Right atrium auricular region (tissue), 2 donors: ENCODE results near the gene CHST5. TPM values are rescaled to one million over a fixed set of nuclear protein-coding genes. Genes with fewer than 3 reads are reported as not detected.

Experiments
- DNase-seq: peaks from one replicate; pipeline ENCODE4 v3.0.0-alpha.2; 2019; ENCODE audit warnings: low spot score
- H3K27ac ChIP-seq, 2 donors: fragments of 200-600 bp; sonication (generic); 1 replicate in 1 of 2; 2 replicates in 1 of 2; pipeline ENCODE4 v1.5.1; 2016 to 2019
- H3K27me3 ChIP-seq, 2 donors: fragments of 200-600 bp; sonication (generic); one replicate each; pipeline versions ENCODE4 v1.5.1 to v1.6.0; 2017 to 2019
- H3K36me3 ChIP-seq: fragments of 200-600 bp; sonication (generic); one replicate; pipeline ENCODE4 v1.5.1; 2016
- H3K4me1 ChIP-seq, 2 donors: fragments of 200-600 bp; sonication (generic); one replicate each; pipeline versions ENCODE4 v1.5.1 to v1.6.0; 2017 to 2019
- H3K4me3 ChIP-seq, 2 donors: fragments of 200-600 bp; sonication (generic); 1 replicate in 1 of 2; 2 replicates in 1 of 2; pipeline ENCODE4 v1.5.1; 2017 to 2019; ENCODE audit warnings: mild to moderate bottlenecking in 1 of 2, moderate library complexity in 1 of 2
- H3K9me3 ChIP-seq, 2 donors: fragments of 200-600 bp; sonication (generic); one replicate each; pipeline ENCODE4 v1.5.1; 2019
- CTCF ChIP-seq, 2 donors: fragments of 200-600 bp; sonication (generic); IDR thresholded peaks; one replicate each; pipeline ENCODE4 v1.5.1; 2019; ENCODE audit warnings: antibody characterized with exemption in 2 of 2
- total RNA-seq, 2 donors: library from RNA; depleted of rRNA; stranded (reverse); fragments of >200 nt; gene quantifications; one replicate each; pipeline ENCODE4 v1.1.0, GENCODE V29; 2016

Gene CHST5
- total RNA-seq, 2 donors from 2014 or later: 0.16 TPM; not detected in 1

GRCh38 chr16:75575958-75576357, 40.0 kb upstream of the CHST5 start:
- Histone ChIP-seq H3K4me3 (no peak overlapping the region), H3K36me3 (peaks cover 80% of the 10 kb centered on the region), H3K27ac (no peak overlapping the region), H3K9me3 (no peaks in the 10 kb centered on the region), H3K4me1 (peaks cover 0 to 35% of the 10 kb centered on the region in 2 donors), H3K27me3 (no peaks in the 10 kb centered on the region)
- no peak for DNase-seq
- TF ChIP-seq CTCF (IDR thresholded peaks at IDR 0.05): no peak

- no peaks in the 10 kb centered on the region for H3K27me3 ChIP-seq
- no peak for DNase-seq
- H3K4me3 ChIP-seq: no peak overlapping the region
- peaks cover 88% of the 10 kb centered on the region for H3K36me3 ChIP-seq
- H3K9me3 ChIP-seq: no peaks in the 10 kb centered on the region
- TF ChIP-seq CTCF (IDR thresholded peaks at IDR 0.05): no peak
- H3K27ac ChIP-seq: no peak overlapping the region
- H3K4me1 ChIP-seq: peaks cover 0 to 55% of the 10 kb centered on the region in 2 donors
Observed at GRCh38 chr16:75573955-75574354, 38.0 kb upstream of the CHST5 start.

GRCh38 chr16:75572864-75573542, 37.1 kb upstream of the CHST5 start:
- Histone ChIP-seq H3K9me3 (no peaks in the 10 kb centered on the region), H3K27me3 (no peaks in the 10 kb centered on the region), H3K27ac (no peak overlapping the region), H3K4me1 (peaks cover 0 to 65% of the 10 kb centered on the region in 2 donors), H3K4me3 (no peak overlapping the region), H3K36me3 (peaks cover 88% of the 10 kb centered on the region)
- no peak for TF ChIP-seq CTCF (IDR thresholded peaks at IDR 0.05)
- DNase-seq: no peak

GRCh38 chr16:75570396-75571065, 34.6 kb upstream of the CHST5 start:
- H3K9me3 ChIP-seq: no peaks in the 10 kb centered on the region
- no peak for DNase-seq
- no peak overlapping the region for H3K4me3 ChIP-seq
- H3K4me1 ChIP-seq: peaks cover 0 to 74% of the 10 kb centered on the region in 2 donors
- TF ChIP-seq CTCF (IDR thresholded peaks at IDR 0.05): no peak
- H3K27me3 ChIP-seq: no peaks in the 10 kb centered on the region
- H3K27ac ChIP-seq: peak overlapping the region in 1 of 2 donors; percentile 41
- H3K36me3 ChIP-seq: peaks cover 69% of the 10 kb centered on the region

GRCh38 chr16:75567911-75568310, 32.0 kb upstream of the CHST5 start:
- Histone ChIP-seq H3K27ac (no peak overlapping the region), H3K9me3 (no peaks in the 10 kb centered on the region), H3K27me3 (no peaks in the 10 kb centered on the region), H3K4me1 (peaks cover 0 to 71% of the 10 kb centered on the region in 2 donors), H3K36me3 (peaks cover 47% of the 10 kb centered on the region), H3K4me3 (no peak overlapping the region)
- no peak for TF ChIP-seq CTCF (IDR thresholded peaks at IDR 0.05)
- DNase-seq: no peak
